Mesenteric fat pad (tissue), 1 donor: Measurements from ENCODE around the gene MIB2. TPM values are rescaled to one million over a fixed set of nuclear protein-coding genes. Genes with fewer than 3 reads are reported as not detected.
"Not testable (repeated sequence)": the region's sequence is repeated elsewhere in the genome, so short reads cannot be mapped to it uniquely, and the experiment has no call there.

ENCODE experiments used
- DNase-seq: peaks from one replicate; pipeline ENCODE4 v3.0.0-alpha.2; 2020; ENCODE audit warnings: low spot score
- total RNA-seq: library from RNA; stranded (reverse); fragmentation: NEBNext Ultra II Directional; extraction: Animal tissue kit (Norgen Biotek cat#: 25700); gene quantifications from one replicate; pipeline ENCODE4 v1.2.1, GENCODE V29; 2021
- donor health status: DM: yes; HTN: yes; CAD: no.

Gene MIB2
- total RNA-seq, 1 donor from 2014 or later, result 37.9 TPM

- no peak for DNase-seq
Measured at GRCh38 chr1:1626207-1627141, 11.2 kb downstream of the MIB2 start.

GRCh38 chr1:1627261-1627828 lies 12.0 kb downstream of the MIB2 start:
- no peak for DNase-seq

GRCh38 chr1:1627829-1628753 lies 12.8 kb downstream of the MIB2 start:
- no peak for DNase-seq

- no peak for DNase-seq
Measured at GRCh38 chr1:1628754-1629429, 13.6 kb downstream of the MIB2 start.

GRCh38 chr1:1629430-1630190 lies 14.3 kb downstream of the MIB2 start:
- DNase-seq, result no peak

- DNase-seq, result no peak
Measured at GRCh38 chr1:1630191-1630964, 15.1 kb downstream of the MIB2 start.

- DNase-seq, result no peak
Measured at GRCh38 chr1:1630965-1631781, 15.9 kb downstream of the MIB2 start.

- DNase-seq, result no peak
Measured at GRCh38 chr1:1631782-1632420, 16.6 kb downstream of the MIB2 start, which contains the start of gene MMP23B. MMP23B (plus strand) TSS chr1:1632173; CDS start chr1:1632219, 46 bp downstream.

GRCh38 chr1:1633409-1633808 lies 18.1 kb downstream of the MIB2 start:
- DNase-seq, result not testable (repeated sequence)

- peak; percentile 89 for DNase-seq
Measured at GRCh38 chr1:1634613-1635012, 19.3 kb downstream of the MIB2 start.

- peak; percentile 83 for DNase-seq
Measured at GRCh38 chr1:1636621-1637478, 21.6 kb downstream of the MIB2 start.

GRCh38 chr1:1637479-1637875 lies 22.2 kb downstream of the MIB2 start:
- peak; percentile 33 for DNase-seq

GRCh38 chr1:1638528-1638927 lies 23.2 kb downstream of the MIB2 start:
- DNase-seq, result peak; percentile 51

- peak; percentile 74 for DNase-seq
Measured at GRCh38 chr1:1639368-1639767, 24.1 kb downstream of the MIB2 start.

GRCh38 chr1:1640081-1640480 lies 24.8 kb downstream of the MIB2 start:
- peak; percentile 53 for DNase-seq

- peak; percentile 43 for DNase-seq
Measured at GRCh38 chr1:1640711-1641461, 25.6 kb downstream of the MIB2 start.
